Measurements from ENCODE around the gene COL25A1.

COL25A1 gene

GRCh38 chr4:108931926-108932325 lies 370.5 kb downstream of the COL25A1 start:
- Mint-ChIP-seq H3K27me3 (ENCODE audit: low read depth) (peaks cover 3% of the 10 kb centered on the region), H3K27ac (no peak overlapping the region), H3K9me3 (no peaks in the 10 kb centered on the region), H3K36me3 (ENCODE audit: low read depth) (peaks cover 5% of the 10 kb centered on the region), H3K4me3 (no peak overlapping the region), H3K4me1 (peaks cover 17% of the 10 kb centered on the region)
- TF ChIP-seq CTCF (IDR thresholded peaks at IDR 0.05; ENCODE audit: unreplicated experiment in 3 of 3) = no peak

GRCh38 chr4:108930186-108930585 lies 372.3 kb downstream of the COL25A1 start:
- Mint-ChIP-seq H3K4me1 (peaks cover 22% of the 10 kb centered on the region), H3K27me3 (ENCODE audit: low read depth) (no peaks in the 10 kb centered on the region), H3K36me3 (ENCODE audit: low read depth) (peaks cover 4% of the 10 kb centered on the region), H3K27ac (no peak overlapping the region), H3K4me3 (no peak overlapping the region), H3K9me3 (no peaks in the 10 kb centered on the region)
- TF ChIP-seq CTCF (IDR thresholded peaks at IDR 0.05; ENCODE audit: unreplicated experiment in 3 of 3) = no peak

- no peaks in the 10 kb centered on the region for H3K27me3 Mint-ChIP-seq (ENCODE audit: low read depth)
- no peak for TF ChIP-seq CTCF (IDR thresholded peaks at IDR 0.05; ENCODE audit: unreplicated experiment in 3 of 3)
- H3K4me3 Mint-ChIP-seq = no peak overlapping the region
- H3K4me1 Mint-ChIP-seq = peaks cover 18% of the 10 kb centered on the region
- no peaks in the 10 kb centered on the region for H3K36me3 Mint-ChIP-seq (ENCODE audit: low read depth)
- peak overlapping the region; percentile 22 to 93 (median 51) for H3K27ac Mint-ChIP-seq
- H3K9me3 Mint-ChIP-seq = no peaks in the 10 kb centered on the region
These were observed 375.7 kb downstream of the COL25A1 start for GRCh38 chr4:108926781-108927180.

GRCh38 chr4:108926061-108926460 lies 376.4 kb downstream of the COL25A1 start:
- H3K4me1 Mint-ChIP-seq = peaks cover 23% of the 10 kb centered on the region
- H3K4me3 Mint-ChIP-seq = no peak overlapping the region
- TF ChIP-seq CTCF (IDR thresholded peaks at IDR 0.05; ENCODE audit: unreplicated experiment in 3 of 3) = no peak
- H3K9me3 Mint-ChIP-seq = no peaks in the 10 kb centered on the region
- H3K27ac Mint-ChIP-seq = peak overlapping the region in 1 of 3 experiments; percentile 93
- H3K36me3 Mint-ChIP-seq (ENCODE audit: low read depth) = no peaks in the 10 kb centered on the region
- no peaks in the 10 kb centered on the region for H3K27me3 Mint-ChIP-seq (ENCODE audit: low read depth)

- no peaks in the 10 kb centered on the region for H3K27me3 Mint-ChIP-seq (ENCODE audit: low read depth)
- no peak for TF ChIP-seq CTCF (IDR thresholded peaks at IDR 0.05; ENCODE audit: unreplicated experiment in 3 of 3)
- H3K9me3 Mint-ChIP-seq = no peaks in the 10 kb centered on the region
- peaks cover 39% of the 10 kb centered on the region for H3K4me1 Mint-ChIP-seq
- H3K4me3 Mint-ChIP-seq = no peak overlapping the region
- no peak overlapping the region for H3K27ac Mint-ChIP-seq
- no peaks in the 10 kb centered on the region for H3K36me3 Mint-ChIP-seq (ENCODE audit: low read depth)
These were observed 380.3 kb downstream of the COL25A1 start for GRCh38 chr4:108922191-108922590.

GRCh38 chr4:108920395-108921087 lies 381.9 kb downstream of the COL25A1 start:
- H3K4me1 Mint-ChIP-seq = peaks cover 37% of the 10 kb centered on the region
- no peaks in the 10 kb centered on the region for H3K27me3 Mint-ChIP-seq (ENCODE audit: low read depth)
- H3K36me3 Mint-ChIP-seq (ENCODE audit: low read depth) = no peaks in the 10 kb centered on the region
- TF ChIP-seq CTCF (IDR thresholded peaks at IDR 0.05; ENCODE audit: unreplicated experiment in 3 of 3) = no peak
- peak overlapping the region in 1 of 3 experiments; percentile 9 for H3K27ac Mint-ChIP-seq
- no peak overlapping the region for H3K4me3 Mint-ChIP-seq
- H3K9me3 Mint-ChIP-seq = no peaks in the 10 kb centered on the region
